Measurements from ENCODE around the gene SEMA5A. TPM values are rescaled to one million over a fixed set of nuclear protein-coding genes. Genes with fewer than 3 reads are reported as not detected.
A peak's percentile ranks its signal among the peaks of the same experiment; 100 is the strongest.

SEMA5A gene
- total RNA-seq, 4 donors from 2014 or later = 13.4 to 22.3 (median 18.5) TPM

- WGBS, 2 donors = 90 to 94% methylated on average over 2 of the region's 2 CpGs
- DNase-seq (ENCODE audit: low spot score in 2 of 2) = no peak
- intact Hi-C loops (cut with DNase I; ENCODE audit: low total_unique reads) = no loop called here
- TF ChIP-seq CTCF (IDR thresholded peaks at IDR 0.05) (no peak), POLR2A (IDR thresholded peaks at IDR 0.05) (no peak)
- H3K4me3 ChIP-seq (ENCODE audit: low read depth, poor library complexity, severe bottlenecking) = no peak overlapping the region
Observed at GRCh38 chr5:9157811-9158210, 388.1 kb downstream of the SEMA5A start.

- no peak for DNase-seq (ENCODE audit: low spot score in 2 of 2)
- TF ChIP-seq POLR2A (IDR thresholded peaks at IDR 0.05) (no peak), CTCF (IDR thresholded peaks at IDR 0.05) (no peak)
- H3K4me3 ChIP-seq (ENCODE audit: low read depth, poor library complexity, severe bottlenecking) = no peak overlapping the region
- intact Hi-C loops (cut with DNase I; ENCODE audit: low total_unique reads) = no loop called here
- 60 to 72% methylated on average over 5 of the region's 5 CpGs for WGBS, 2 donors
Observed at GRCh38 chr5:9157020-9157419, 388.9 kb downstream of the SEMA5A start.

GRCh38 chr5:9156282-9156681 lies 389.6 kb downstream of the SEMA5A start:
- 72 to 80% methylated on average over 2 of the region's 2 CpGs for WGBS, 2 donors

GRCh38 chr5:9151684-9152427 lies 394.0 kb downstream of the SEMA5A start:
- 63 to 78% methylated on average over 6 of the region's 6 CpGs for WGBS, 2 donors
- TF ChIP-seq CTCF (IDR thresholded peaks at IDR 0.05) (no peak), POLR2A (IDR thresholded peaks at IDR 0.05) (no peak)

More at GRCh38 chr5:9156282-9156681, 389.6 kb downstream of the SEMA5A start:
- intact Hi-C loops (cut with DNase I; ENCODE audit: low total_unique reads) = no loop called here
- no peak for TF ChIP-seq CTCF (IDR thresholded peaks at IDR 0.05)
- no peak for TF ChIP-seq POLR2A (IDR thresholded peaks at IDR 0.05)
- DNase-seq (ENCODE audit: low spot score in 2 of 2) = peak; percentile 39 to 87
- no peak overlapping the region for H3K4me3 ChIP-seq (ENCODE audit: low read depth, poor library complexity, severe bottlenecking)

GRCh38 chr5:9149988-9150387 lies 395.9 kb downstream of the SEMA5A start:
- TF ChIP-seq CTCF (IDR thresholded peaks at IDR 0.05) (no peak), POLR2A (IDR thresholded peaks at IDR 0.05) (no peak)
- intact Hi-C loops (cut with DNase I; ENCODE audit: low total_unique reads) = no loop called here
- H3K4me3 ChIP-seq (ENCODE audit: low read depth, poor library complexity, severe bottlenecking) = no peak overlapping the region
- no peak for DNase-seq (ENCODE audit: low spot score in 2 of 2)
- WGBS, 2 donors = 44 to 47% methylated on average over 1 of the region's 1 CpG

More at GRCh38 chr5:9151684-9152427, 394.0 kb downstream of the SEMA5A start:
- H3K4me3 ChIP-seq (ENCODE audit: low read depth, poor library complexity, severe bottlenecking) = no peak overlapping the region
- DNase-seq (ENCODE audit: low spot score in 2 of 2) = no peak
- intact Hi-C loops (cut with DNase I; ENCODE audit: low total_unique reads) = no loop called here

GRCh38 chr5:9148242-9148641 lies 397.6 kb downstream of the SEMA5A start:
- no peak for DNase-seq (ENCODE audit: low spot score in 2 of 2)
- 79 to 86% methylated on average over 4 of the region's 4 CpGs for WGBS, 2 donors
- no peak overlapping the region for H3K4me3 ChIP-seq (ENCODE audit: low read depth, poor library complexity, severe bottlenecking)
- no peak for TF ChIP-seq POLR2A (IDR thresholded peaks at IDR 0.05)
- TF ChIP-seq CTCF (IDR thresholded peaks at IDR 0.05) = no peak
- intact Hi-C loops (cut with DNase I; ENCODE audit: low total_unique reads) = no loop called here

All from lower leg skin (tissue), 4 donors.